HepG2 (cell line): ENCODE measurements around the gene CSDE1. TPM values are rescaled to one million over a fixed set of nuclear protein-coding genes. Genes with fewer than 3 reads are reported as not detected.

ENCODE experiments used
- ATAC-seq: fragments of 200-7000 bp; cut with Tn5 transposase; 3 replicates; pipeline ENCODE4 v1.9.1; 2020; ENCODE audit warnings: mild to moderate bottlenecking, moderate library complexity
- BruUV-seq: library from RNA; stranded (reverse); fragments of 400-500 nt; replicated peaks from 2 replicates; lab custom pipeline; 2021; lab: Mats Ljungman, UMichigan
- CTCF ChIA-PET: fragments of 300-600 bp; formaldehyde crosslinking; extraction: SDS; loops from one replicate; lab custom pipeline; 2021; ENCODE audit warnings: low total read pairs, inconsistent platforms, low intra/inter-chr PET ratio; lab: Yijun Ruan, JAX
- POLR2A ChIA-PET: fragments of 350-600 bp; sonication (Branson Sonifier 250); formaldehyde crosslinking; loops from one replicate; lab custom pipeline; 2020; ENCODE audit warnings: antibody characterized with exemption, inconsistent platforms; lab: Yijun Ruan, JAX
- DNase-seq: peaks from one replicate; pipeline ENCODE4 v3.0.0-alpha.2; 2015; ENCODE audit warnings: low spot score
- FAIRE-seq: peaks from 3 replicates; lab custom pipeline; 2011; peaks lifted over from hg19 to GRCh38; lab: Jason Lieb, UNC
- H2AFZ ChIP-seq: one replicate; pipeline ENCODE4 v1.6.1; 2011; ENCODE audit warnings: low read length, inconsistent platforms
- H3K27ac ChIP-seq: fragments of 300-600 bp; 3 replicates; pipeline ENCODE4 v1.8.0; 2011; ENCODE audit warnings: mixed run types, mild to moderate bottlenecking, mixed read lengths, low read length, inconsistent platforms; ENCODE audit not compliant: insufficient read depth; ENCODE audit errors: extremely low read length
- H3K27me3 ChIP-seq, 2 experiments: fragments of 200-600 bp in 1 of 2; 2 replicates in 1 of 2; 3 replicates in 1 of 2; pipeline versions ENCODE4 v1.6.0 to v1.8.0; 2011; ENCODE audit warnings: low read length in 2 of 2, mild to moderate bottlenecking in 2 of 2, moderate library complexity in 2 of 2, inconsistent platforms in 1 of 2; ENCODE audit not compliant: insufficient read depth in 2 of 2, control insufficient read depth in 1 of 2
- H3K36me3 ChIP-seq, 2 experiments: fragments of 200-600 bp in 1 of 2; replicated peaks in 1 of 2; 2 replicates in 1 of 2; 3 replicates in 1 of 2; pipeline versions ENCODE4 v1.5.1 to v1.8.0; 2011; ENCODE audit warnings: low read length in 2 of 2, inconsistent platforms in 1 of 2; ENCODE audit not compliant: insufficient read depth in 2 of 2, control insufficient read depth in 1 of 2
- H3K4me1 ChIP-seq: 2 replicates; pipeline ENCODE4 v1.5.1; 2012; ENCODE audit warnings: low read length, inconsistent platforms; ENCODE audit not compliant: insufficient read depth
- H3K4me2 ChIP-seq: 2 replicates; pipeline ENCODE4 v1.6.0; 2011; ENCODE audit warnings: low read depth, low read length, inconsistent platforms
- H3K4me3 ChIP-seq, 3 experiments: fragments of 200-600 bp in 1 of 3; sonication (generic), shearing (Covaris generic) in 1 of 3; replicated peaks in 1 of 3; 2 replicates each; pipeline ENCODE4 v1.5.1; 2011 to 2016; ENCODE audit warnings: low read length in 3 of 3, inconsistent platforms in 2 of 3, low read depth in 2 of 3, mild to moderate bottlenecking in 2 of 3, control low read depth in 1 of 3, mixed read lengths in 1 of 3; ENCODE audit not compliant: insufficient read depth in 1 of 3
- H3K79me2 ChIP-seq: one replicate; pipeline ENCODE4 v1.6.1; 2011; ENCODE audit warnings: low read length, inconsistent platforms; ENCODE audit not compliant: insufficient read depth
- H3K9ac ChIP-seq: 2 replicates; pipeline ENCODE4 v1.6.0; 2011; ENCODE audit warnings: mild to moderate bottlenecking, low read depth, low read length, inconsistent platforms; ENCODE audit not compliant: insufficient read depth
- H3K9me3 ChIP-seq: 2 replicates; pipeline ENCODE4 v1.5.1; 2012; ENCODE audit warnings: mild to moderate bottlenecking, low read length
- H4K20me1 ChIP-seq: 2 replicates; pipeline ENCODE4 v1.6.0; 2011; ENCODE audit warnings: inconsistent platforms, mild to moderate bottlenecking, low read length, moderate library complexity; ENCODE audit not compliant: insufficient read depth
- IRF1 ChIP-seq: sonication (generic); formaldehyde crosslinking; IDR thresholded peaks from 2 replicates; pipeline ENCODE4 v1.4.0; 2020; ENCODE audit warnings: low read depth, mild to moderate bottlenecking, missing genetic modification reagents
- MATR3 ChIP-seq: sonication (generic); formaldehyde crosslinking; IDR thresholded peaks from 2 replicates; pipeline ENCODE4 v1.4.0; 2020; ENCODE audit warnings: missing genetic modification reagents
- NFRKB ChIP-seq: fragments of 450-650 bp; IDR thresholded peaks from 2 replicates; pipeline ENCODE4 v1.6.1; 2017
- SAP130 ChIP-seq: IDR thresholded peaks from 2 replicates; pipeline ENCODE4 v1.6.1; 2016; ENCODE audit warnings: low read depth
- THAP11 ChIP-seq: IDR thresholded peaks from 2 replicates; pipeline ENCODE4 v1.6.1; 2016; ENCODE audit warnings: missing biosample characterization, missing genetic modification reagents
- ZBTB14 ChIP-seq: sonication (generic); formaldehyde crosslinking; IDR thresholded peaks from 2 replicates; pipeline ENCODE4 v1.4.0; 2020; ENCODE audit warnings: missing genetic modification reagents
- ZHX1 ChIP-seq: sonication (generic); formaldehyde crosslinking; IDR thresholded peaks from 2 replicates; pipeline ENCODE4 v1.8.1; 2022; ENCODE audit warnings: low read depth, mild to moderate bottlenecking, missing genetic modification reagents
- ZKSCAN5 ChIP-seq: sonication (generic); formaldehyde crosslinking; IDR thresholded peaks from 2 replicates; pipeline ENCODE4 v1.5.1; 2020; ENCODE audit warnings: mild to moderate bottlenecking, missing genetic modification reagents
- ZNF780A ChIP-seq: sonication (generic); formaldehyde crosslinking; IDR thresholded peaks from 2 replicates; pipeline ENCODE4 v1.8.0; 2022; ENCODE audit warnings: mild to moderate bottlenecking, missing genetic modification reagents, moderate library complexity
- WGBS: methylation state at CpG from one replicate; pipeline ENCODE4 v1.1.6; 2017; ENCODE audit warnings: low lambda C conversion rate; 5-methylcytosine and 5-hydroxymethylcytosine counted together
- in situ Hi-C: cut with HindIII; loops from 2 replicates; pipeline ENCODE4 v1.10.0; 2017; ENCODE audit warnings: low pct_unique_long_range_greater_than_20kb; ENCODE audit not compliant: extremely low pct_ligation_motif_present
- intact Hi-C: fragments of 100-400 bp; cut with micrococcal nuclease; formaldehyde crosslinking; loops from one replicate; pipeline ENCODE4 v1.10.0; 2022; ENCODE audit not compliant: unreplicated experiment
- polyA plus RNA-seq, 8 experiments: library from polyadenylated mRNA; depleted of rRNA in 3 of 8; stranded (reverse) in 7 of 8; unstranded in 1 of 8; fragments of >200 nt; fragmentation: Illumina TruSeq in 4 of 8; extraction: Trizol in 4 of 8; gene quantifications; 2 replicates each; pipeline versions ENCODE4 v1.2.1 to v1.2.3, GENCODE V29; 2011 to 2016; ENCODE audit warnings: low read depth in 4 of 8, missing spikeins in 1 of 8, mixed read lengths in 1 of 8; ENCODE audit not compliant: insufficient read depth in 1 of 8
- total RNA-seq, 5 experiments: library from RNA; depleted of rRNA; stranded (reverse); fragments of >200 nt; fragmentation: Illumina TruSeq; extraction: Trizol; gene quantifications; 2 replicates each; pipeline ENCODE4 v1.2.3, GENCODE V29; 2016; ENCODE audit warnings: low read depth in 1 of 5

Gene CSDE1
- total and polyA plus RNA-seq, 2 of the 13 experiments (the other 11 are each of a cell fraction or from before 2014, with no cell fraction given) = 150 to 313 TPM

- Histone ChIP-seq H3K4me2 (no peak overlapping the region), H3K36me3 (no peaks in the 10 kb centered on the region), H3K27ac (no peak overlapping the region), H4K20me1 (no peaks in the 10 kb centered on the region), H2AFZ (no peak overlapping the region), H3K4me1 (peaks cover 17% of the 10 kb centered on the region), H3K79me2 (no peaks in the 10 kb centered on the region), H3K9ac (no peak overlapping the region), H3K4me3 (no peak overlapping the region), H3K27me3 (peaks cover 0 to 29% of the 10 kb centered on the region in 2 experiments; a peak in 1 of 5 replicates), H3K9me3 (no peaks in the 10 kb centered on the region)
- in situ Hi-C loops = no loop called here
- intact Hi-C loops = loop anchor here (2.0 kb wide), 1 partner anchor 325 kb away; no protein-coding TSS in a partner anchor
- FAIRE-seq (no peak), DNase-seq (no peak), ATAC-seq (no peak)
- ChIA-PET CTCF (interaction anchor here (2.9 kb wide), 1 partner anchor 325 kb away, joined by 12 read pairs; no protein-coding TSS in a partner anchor), POLR2A (no interaction called here)
- TF ChIP-seq IRF1 (no peak), ZHX1 (CRISPR knock-in tag) (no peak), SAP130 (CRISPR knock-in tag) (no peak), ZKSCAN5 (CRISPR knock-in tag) (no peak), THAP11 (CRISPR knock-in tag) (no peak), ZBTB14 (no peak), ZNF780A (CRISPR knock-in tag) (no peak), NFRKB (no peak), MATR3 (CRISPR knock-in tag) (no peak)
- WGBS = 7% methylated on average over 7 of the region's 7 CpGs
- BruUV-seq = no TSS peak
These were observed 85.9 kb downstream of the CSDE1 start for GRCh38 chr1:114671939-114672275.
